Activated gamma-delta T cell treated with Interleukin-2 at 50 U/mL for 16 hours (primary cell): ENCODE data around the gene CTDSPL.
"Not testable (repeated sequence)": the region's sequence is repeated elsewhere in the genome, so short reads cannot be mapped to it uniquely, and the experiment has no call there.

Experiments
- DNase-seq: peaks from one replicate; pipeline ENCODE4 v3.0.0-alpha.2; 2020

Gene CTDSPL, protein sequence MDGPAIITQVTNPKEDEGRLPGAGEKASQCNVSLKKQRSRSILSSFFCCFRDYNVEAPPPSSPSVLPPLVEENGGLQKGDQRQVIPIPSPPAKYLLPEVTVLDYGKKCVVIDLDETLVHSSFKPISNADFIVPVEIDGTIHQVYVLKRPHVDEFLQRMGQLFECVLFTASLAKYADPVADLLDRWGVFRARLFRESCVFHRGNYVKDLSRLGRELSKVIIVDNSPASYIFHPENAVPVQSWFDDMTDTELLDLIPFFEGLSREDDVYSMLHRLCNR

DNA sequence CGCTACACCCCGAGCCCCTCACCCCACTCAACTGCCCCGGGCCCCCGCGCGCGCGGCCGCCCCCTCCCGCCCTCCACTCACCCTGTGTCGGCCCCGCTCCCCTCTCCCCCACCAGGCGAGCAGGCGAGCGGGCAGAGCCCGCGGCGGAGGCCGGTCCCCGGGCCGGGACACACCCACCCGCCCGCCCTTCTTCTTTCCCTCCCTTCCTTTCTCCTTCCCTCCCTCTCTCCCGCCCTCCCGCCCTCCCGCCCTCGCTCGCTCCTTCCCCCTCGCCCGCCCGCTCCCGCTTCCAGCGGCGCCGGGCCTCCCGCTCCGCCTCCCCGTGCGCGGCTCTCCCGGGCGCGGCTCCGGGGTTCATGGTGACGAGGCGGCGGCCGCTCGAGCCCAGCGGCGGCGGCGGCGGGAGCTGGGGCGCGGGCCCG, at the start of gene CTDSPL:
Gene CTDSPL (plus strand): TSS at position 261 of the 422 bp plus-strand sequence. CDS start 320 bp downstream, outside the sequence.
- no peak for DNase-seq

DNA sequence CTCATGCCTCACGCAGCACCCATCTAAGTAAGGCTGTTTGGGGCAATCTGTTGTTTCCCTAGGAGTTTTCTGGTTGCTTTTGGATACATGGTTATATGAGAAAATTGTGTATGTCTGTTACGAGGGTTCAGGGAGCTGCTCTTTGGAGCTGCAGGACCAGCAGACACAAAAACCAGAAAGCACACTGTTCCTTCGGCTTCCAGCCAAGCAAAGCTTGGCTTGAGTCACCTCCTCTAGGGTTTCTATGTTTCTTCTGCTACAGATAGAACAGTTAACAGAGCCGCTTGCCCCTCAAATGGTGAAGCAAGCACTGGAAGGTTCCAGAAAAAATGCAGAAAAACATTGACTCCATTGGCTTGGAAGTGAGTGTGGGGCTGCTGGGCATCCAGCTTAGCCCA, 49.2 kb upstream of the CTDSPL start:
- DNase-seq = no peak

DNA sequence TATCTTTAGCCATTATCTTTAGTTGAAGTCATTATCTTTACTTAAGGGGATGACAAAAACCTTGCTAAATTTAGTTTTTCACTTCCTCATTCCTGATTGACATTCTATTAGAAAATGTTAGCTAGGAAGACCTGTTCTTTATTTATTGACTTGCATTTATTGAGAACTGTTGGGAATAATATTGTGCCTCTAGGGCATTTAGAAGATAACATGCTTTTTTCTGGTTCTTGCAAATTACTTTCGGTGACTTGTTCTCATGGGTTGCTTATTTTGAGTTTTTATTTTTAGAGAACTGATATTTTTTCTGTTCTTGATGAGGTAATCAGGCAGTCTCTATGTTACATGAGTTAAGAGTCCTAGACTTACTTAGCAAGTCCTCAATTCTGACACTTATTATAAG, 48.3 kb upstream of the CTDSPL start:
- DNase-seq = no peak

DNA sequence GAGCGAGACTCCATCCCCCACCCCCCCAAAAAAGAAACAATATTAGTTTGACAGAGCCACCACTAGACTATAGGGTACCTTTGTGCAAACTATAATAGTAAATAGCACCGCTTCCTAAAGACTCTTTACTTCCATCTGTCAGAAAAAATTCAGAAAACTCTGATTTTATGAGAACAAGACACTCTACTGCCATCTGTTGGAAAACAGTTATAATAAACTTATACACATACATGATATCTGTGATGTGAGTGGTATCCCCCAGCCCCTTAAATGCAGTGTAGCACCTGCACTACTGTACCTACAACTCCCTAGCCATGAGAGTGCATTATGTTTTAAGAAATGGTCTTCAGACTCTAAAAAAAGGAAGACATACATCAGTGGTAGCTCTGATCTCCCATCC, 47.1 kb upstream of the CTDSPL start:
- DNase-seq = no peak

DNA sequence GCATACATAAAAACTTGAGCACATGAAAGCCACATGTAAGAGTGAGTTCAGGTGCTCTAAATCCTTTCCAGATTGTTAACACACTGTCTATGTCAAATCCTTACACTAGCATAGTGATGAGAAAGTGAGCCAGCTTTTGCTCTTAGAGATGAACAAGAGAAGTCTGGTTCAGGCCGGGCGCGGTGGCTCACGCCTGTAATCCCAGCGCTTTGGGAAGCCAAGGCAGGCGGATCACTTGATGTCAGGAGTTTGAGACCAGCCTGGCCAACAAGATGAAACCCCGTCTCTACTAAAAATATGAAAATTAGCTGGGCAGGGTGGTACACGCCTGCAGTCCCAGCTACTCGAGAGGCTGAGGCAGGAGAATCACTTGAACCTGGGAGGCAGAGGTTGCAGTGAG, 46.5 kb upstream of the CTDSPL start:
- DNase-seq = not testable (repeated sequence)

DNA sequence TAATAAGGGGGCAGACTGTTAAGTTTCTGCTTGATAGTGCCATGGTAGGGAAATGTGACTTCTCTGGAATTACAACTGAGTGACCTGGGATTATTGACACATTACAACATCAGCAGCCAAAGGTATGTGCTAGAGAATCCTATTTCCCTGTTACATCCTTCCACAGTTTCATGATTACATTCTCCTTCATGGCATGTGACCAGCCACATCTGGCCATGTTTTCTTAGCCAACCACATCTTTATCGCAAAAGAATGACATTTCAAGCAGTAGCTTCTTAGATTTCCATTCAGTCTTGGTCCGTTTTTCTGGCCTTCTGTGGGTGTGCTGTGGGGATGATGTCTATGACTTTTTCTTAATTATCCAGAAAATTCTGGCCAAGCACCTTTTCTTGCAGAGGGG, 45.4 kb upstream of the CTDSPL start:
- DNase-seq = no peak

DNA sequence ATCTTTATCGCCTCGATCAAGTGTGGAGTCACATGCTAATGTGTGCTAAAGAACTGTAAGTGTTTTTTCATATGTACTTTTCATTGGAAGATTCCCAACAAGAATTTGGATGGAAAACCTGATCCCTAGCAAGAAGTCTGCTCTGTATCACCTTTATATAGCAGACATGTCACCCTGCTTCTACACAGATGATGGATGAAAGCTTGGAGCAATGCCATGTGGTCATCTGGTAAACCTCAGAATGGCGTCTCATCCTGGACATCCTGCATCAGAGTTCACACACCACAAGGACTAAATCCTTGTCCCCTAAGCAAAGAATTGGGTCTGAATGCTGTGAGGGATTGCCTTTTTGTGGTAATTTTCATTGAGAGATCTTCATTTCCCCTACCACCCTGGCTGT, 42.1 kb upstream of the CTDSPL start:
- no peak for DNase-seq

DNA sequence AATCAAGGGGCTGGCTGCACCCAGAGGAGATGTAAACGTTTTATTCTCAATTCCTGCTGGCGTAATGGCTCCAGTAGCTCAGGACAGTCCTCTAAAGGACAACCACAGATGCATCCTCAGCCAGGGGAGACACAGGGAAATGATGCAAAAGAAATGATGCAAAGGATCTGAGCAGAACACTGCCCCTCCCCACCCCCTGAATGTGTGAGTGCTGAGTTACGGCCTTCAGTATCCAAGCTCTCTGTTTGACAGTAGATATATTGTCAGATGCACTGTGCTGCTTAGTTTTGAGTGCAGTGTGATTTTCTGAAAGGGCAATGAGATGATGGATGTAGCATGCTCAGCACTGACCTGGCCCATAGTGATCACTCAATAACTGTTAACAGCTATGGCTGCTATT, 41.4 kb upstream of the CTDSPL start:
- DNase-seq = no peak

DNA sequence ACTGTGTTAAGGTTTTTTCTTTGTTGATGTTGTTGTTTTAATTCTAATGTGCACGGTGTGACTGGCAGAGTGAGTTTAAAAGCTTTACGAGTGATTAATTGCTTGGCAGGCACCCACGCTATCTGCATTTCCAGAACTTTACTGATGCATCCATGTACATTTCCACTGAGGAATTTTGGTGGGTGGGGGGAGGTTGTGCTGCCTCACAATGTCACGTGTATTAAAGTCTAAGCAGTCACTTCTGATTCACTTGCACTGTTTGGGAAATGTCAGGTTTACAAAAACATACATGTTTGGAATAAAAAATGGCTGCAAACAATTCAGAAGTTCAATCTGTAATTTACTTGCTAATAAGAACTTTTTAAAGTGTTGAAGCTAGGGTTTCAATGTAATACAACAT, 38.5 kb upstream of the CTDSPL start:
- DNase-seq = no peak

DNA sequence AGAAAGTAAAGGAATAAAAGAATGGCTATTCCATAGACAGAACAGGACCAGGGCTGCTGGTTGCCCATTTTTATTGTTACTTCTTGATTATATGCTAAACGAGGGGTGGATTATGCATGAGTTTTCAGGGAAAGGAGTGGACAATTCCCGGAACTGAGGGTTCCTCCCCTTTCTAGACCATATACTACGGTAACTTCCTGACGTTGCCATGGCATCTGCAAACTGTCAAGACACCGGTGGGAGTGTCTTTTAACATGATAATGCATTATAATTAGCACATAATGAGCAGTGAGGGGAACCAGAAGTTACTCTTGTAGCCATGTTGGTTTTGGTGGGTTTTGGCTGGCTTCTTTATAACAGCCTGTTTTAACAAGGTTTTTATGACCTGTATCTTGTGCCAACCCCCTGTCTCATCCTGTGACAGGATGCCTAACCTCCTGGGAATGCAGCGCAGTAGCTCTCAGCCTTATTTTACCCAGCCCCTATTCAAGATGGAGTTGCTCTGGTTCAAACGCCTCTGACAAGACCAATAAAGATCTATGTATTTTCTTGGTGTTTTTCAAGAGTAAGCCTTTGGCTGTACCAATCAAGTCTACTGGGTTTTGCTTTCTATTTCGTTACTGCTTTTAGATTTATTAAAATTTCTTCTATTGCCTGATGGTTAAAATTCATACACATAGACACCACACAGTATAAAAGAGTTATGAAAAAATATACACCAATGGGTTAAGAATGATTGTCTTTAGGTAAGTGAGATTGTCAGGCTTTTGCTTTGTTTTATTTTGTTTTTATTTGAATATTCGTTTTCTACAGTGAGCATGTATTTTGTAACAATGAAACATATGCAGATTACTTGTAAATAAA, 37.4 kb upstream of the CTDSPL start:
- DNase-seq = no peak

DNA sequence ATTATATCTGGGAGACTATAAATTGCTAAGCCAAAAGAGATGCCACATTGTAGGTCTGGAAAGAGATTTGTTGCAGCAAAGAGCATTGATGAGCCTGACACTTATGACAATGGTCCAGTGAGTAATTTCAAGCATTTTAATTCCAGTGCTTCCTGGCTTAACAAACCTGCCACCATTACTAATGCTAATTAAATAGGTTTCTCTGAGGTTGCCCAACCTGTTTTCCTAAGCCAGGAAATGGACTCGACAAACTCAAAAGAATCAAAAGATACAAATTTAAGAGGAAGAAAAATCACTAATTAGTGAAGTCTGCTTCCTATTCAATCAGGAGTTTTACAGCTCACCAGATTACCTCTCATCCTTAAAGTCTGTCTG, 36.7 kb upstream of the CTDSPL start:
- no peak for DNase-seq

DNA sequence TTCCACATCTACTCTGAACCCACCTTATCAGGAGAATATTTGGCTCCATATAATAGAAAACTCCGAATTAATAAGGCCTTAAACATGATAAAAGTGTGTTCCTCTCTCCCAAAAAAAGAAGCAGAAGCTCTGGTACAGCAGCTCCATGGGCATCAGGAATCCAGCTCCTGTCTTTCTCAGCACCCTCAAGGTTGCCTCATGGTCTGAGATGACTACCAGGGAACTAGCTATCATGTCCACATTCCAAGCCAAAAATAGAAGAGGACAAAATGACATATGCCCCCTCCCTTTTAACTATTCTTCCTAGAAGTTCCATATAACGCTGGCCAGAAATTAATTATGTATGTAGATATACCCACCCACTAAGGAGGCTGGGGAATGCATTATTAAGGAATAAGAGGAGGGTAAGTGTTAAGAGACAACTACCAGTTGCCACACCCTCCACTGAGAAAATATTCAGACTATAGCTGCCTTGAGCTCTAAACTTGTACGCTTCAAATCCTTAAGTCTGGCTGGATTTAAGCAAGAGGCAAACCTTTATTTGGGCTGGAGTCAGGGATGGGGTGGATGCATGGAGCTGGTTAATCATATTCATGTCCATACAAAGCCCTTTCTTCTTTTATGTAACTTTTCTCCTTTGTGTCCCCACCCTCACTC, 35.8 kb upstream of the CTDSPL start:
- no peak for DNase-seq

DNA sequence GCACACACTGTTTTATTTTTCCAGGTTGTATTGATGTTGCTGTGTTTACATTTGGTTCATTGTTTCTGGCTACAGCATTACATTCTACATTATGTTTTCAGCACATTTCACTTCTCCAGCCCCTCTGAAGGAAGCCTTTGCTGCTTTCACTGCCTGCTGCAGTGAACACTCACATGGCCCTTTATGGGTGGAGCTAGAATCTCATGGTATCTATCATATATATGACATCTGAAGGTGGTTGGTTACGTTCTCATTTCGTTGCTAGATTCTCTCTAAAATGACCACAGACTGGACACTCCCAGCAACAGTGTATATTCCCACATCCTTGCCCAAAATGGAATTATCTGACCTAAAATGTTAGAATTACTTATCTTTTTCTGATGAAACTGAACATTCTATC, 35.2 kb upstream of the CTDSPL start:
- DNase-seq = no peak

DNA sequence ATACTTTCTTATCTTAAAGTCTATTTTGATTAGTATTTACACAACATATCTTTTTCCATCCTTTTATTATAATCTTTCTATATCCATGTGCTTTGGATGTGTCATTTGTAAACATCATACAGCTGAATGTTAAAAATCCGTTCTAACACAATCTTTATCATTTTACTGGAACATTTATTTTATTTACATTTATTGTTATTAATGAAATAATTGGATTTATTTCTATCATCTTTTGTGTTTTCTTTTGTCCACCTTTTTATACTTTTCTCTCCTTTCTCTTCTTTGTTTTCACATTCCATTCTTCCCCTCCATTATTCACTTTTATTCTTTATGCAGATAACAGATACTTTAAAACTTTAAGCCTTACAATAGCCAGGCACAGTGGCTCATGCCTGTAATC, 34.7 kb upstream of the CTDSPL start:
- DNase-seq = no peak

DNA sequence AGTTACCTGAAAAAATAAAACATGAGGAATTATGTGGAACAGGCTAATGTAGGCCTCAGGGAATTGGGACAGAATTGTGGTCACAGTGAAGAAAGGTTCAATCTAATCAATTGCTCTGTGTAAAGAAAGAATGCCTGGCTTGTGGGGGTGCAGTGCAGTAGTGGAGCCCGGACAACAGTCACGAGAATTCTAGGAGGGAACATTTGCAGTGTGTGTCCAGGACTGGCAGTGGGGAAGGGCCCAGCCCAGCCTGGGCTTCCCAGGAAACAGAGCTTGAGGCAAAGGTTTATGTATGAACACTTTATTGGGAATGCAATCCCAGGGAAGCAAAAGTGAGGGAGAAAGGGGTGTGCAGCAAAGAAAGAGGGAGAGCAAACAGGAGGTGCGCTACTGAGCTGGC, 29.2 kb upstream of the CTDSPL start:
- DNase-seq = no peak

DNA sequence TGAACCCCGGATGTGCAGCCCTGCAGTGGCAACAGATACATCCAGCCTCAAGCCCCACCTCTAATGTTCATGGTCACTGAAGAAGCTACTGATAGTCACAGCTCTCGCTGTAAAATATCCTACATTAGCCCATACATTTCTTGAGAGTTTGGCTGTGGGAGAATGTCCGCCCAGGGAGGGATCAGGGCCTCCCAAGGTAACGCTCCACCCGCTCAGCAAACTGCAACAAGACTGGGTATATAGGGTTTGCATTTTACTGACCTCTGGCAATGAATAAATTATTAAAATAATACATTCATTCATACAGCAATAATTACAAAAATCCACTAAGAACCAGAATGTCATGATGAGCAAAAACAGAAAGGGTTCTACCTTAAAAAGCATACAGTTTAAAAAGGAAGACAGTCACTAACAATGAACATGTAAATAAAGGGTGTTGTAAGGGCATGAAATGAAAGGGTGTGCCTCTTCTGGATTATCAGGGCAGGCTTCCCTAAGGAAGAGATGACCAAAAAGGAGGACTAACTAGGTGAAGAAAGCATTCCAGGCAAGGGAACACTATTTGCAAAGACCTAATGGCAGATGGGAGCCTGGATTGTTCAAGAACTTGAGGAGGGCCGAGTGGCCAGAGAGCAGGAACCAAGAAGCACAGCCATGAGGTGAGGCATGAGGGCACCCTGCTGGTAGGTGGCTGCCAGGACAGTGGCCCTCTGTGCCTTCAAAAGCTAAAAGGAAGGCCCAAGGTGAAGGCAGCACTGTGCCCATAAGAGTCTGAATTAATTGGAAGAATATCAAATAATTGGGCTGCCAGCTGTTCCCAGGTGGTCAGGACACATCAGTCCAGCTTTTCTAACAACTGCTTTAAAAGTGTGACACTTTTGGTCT, 28.1 kb upstream of the CTDSPL start:
- no peak for DNase-seq

DNA sequence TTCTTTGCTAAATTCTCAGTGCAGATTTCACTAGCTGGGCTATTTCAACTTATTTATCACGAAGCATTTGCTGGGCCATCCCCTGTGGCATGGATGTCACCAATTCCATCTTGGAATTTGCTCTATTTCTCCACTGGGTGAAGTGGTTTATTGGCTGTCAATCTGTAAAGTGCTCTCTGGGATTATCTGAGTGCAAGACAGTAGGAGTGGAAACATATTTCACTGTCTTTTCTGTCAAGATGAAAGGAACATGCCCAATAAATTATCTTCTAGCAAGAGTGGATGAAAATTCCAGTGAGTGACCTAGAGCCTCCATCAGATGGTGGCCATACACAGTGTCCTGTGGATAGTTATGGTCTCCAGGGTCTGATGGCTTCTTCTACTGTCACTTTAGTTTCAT, 25.1 kb upstream of the CTDSPL start:
- DNase-seq = no peak

DNA sequence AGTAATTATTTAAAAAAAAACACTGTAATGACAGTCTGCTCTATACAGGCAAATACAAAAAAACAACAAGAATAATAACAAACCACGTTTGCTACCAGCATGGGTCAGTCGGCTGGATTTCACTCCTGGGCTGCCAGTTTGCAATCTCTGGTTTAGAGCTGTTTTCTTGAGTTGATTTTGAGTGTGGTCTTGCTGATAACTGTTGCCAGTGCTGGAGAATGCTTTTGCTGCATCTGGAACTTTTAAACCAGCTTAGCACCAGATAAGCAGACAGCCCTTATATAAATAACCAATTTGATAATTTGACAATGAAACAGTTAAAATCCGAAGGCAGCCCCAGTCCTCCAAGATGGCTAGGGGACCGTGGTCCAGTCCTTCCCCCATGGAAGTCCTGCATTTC, 14.0 kb upstream of the CTDSPL start:
- DNase-seq = no peak

DNA sequence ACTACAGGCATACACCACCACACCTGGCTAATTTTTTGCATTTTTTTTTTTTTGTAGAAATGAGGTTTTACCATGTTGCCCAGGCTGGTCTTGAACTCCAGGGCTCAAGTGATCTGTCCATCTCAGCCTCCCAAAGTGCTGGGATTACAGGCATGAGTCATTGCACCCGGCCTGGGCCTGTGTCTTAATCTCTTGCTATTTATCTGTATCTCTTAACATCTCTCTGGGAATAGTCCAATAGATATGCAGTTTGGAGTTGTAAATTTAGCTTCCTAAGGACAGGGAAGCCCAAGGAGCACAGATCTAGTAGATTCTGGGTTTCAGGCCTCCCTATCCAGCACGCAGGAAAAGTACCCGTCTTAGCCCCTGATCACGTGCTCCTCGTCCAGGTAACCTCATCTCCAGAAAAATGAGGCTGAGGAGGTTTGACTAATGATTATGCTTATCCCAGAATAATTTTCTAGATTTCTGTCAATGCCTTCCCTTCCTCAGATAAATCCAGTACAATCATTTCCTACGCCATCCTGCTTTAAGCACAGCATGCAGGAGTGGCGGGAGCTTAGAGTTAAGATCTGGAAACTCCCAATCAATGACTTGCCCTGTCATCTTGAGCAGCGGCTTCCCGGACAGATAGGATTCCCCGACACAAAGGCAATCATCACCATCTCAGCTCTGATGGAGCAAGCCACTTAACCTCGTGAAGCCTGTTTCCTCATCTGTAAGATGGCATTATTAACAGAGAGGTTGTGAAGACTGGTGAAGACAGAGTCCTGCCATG, 12.3 kb upstream of the CTDSPL start:
- no peak for DNase-seq

DNA sequence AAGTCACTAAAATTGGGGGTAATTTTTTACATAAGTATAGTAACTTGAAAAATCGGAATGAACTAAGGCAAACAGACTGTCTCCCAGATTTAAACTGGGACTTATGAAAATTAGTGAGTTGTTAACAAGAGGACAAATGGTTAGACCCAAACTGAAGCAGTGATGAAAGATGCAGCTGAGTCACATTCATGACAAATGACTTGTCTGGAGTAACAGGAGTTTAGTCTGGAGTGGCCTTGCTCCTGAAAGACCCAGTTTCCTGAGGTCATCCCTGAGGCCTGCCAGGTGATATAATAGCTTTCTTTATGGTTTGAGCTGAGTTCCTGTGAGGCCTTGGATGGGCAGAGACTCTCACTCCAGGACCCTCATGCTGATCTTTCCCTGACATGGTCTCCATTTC, 9.6 kb upstream of the CTDSPL start:
- no peak for DNase-seq

DNA sequence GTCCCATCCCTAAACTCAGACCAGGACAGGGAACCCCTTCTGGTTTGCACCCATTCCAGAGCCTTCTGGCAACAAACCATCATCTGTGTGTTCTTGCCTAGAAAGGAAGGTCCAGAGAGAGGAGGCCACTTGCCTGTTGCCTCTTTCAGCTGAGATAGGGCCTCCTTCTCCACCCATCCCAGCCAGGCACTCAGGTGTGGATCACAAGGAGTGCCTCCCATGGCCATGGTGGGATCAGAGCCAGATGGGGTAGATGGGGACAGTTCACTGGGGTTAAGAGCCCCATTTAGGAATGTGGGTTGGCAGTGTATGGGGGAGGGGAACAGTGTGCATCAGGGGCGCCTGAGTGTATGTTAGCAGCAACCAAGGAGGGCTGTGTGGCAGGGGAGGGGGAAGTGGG, 8.9 kb upstream of the CTDSPL start:
- DNase-seq = no peak
